Glutamatergic neuron (in vitro differentiated cells): Measurements from ENCODE around the gene CCDC88B. TPM values are rescaled to one million over a fixed set of nuclear protein-coding genes. Genes with fewer than 3 reads are reported as not detected.

Experiments
- DNase-seq: peaks from one replicate; pipeline ENCODE4 v3.0.0; 2022
- H3K27ac Mint-ChIP-seq: one replicate; pipeline ENCODE4 v1.8.0; 2020; ENCODE audit warnings: mild to moderate bottlenecking, mixed read lengths, inconsistent platforms; ENCODE audit not compliant: unreplicated experiment
- H3K27me3 Mint-ChIP-seq: one replicate; pipeline ENCODE4 v1.8.0; 2020; ENCODE audit warnings: mild to moderate bottlenecking, moderate library complexity, mixed read lengths, inconsistent platforms; ENCODE audit not compliant: unreplicated experiment
- H3K36me3 Mint-ChIP-seq: one replicate; pipeline ENCODE4 v1.8.0; 2020; ENCODE audit warnings: mild to moderate bottlenecking, mixed read lengths, inconsistent platforms; ENCODE audit not compliant: unreplicated experiment
- H3K4me1 Mint-ChIP-seq: one replicate; pipeline ENCODE4 v1.8.0; 2020; ENCODE audit warnings: mild to moderate bottlenecking, low read depth, mixed read lengths, inconsistent platforms; ENCODE audit not compliant: unreplicated experiment
- H3K4me3 Mint-ChIP-seq: one replicate; pipeline ENCODE4 v1.8.0; 2020; ENCODE audit warnings: mild to moderate bottlenecking, mixed read lengths, inconsistent platforms; ENCODE audit not compliant: unreplicated experiment
- H3K9me3 Mint-ChIP-seq: one replicate; pipeline ENCODE4 v1.8.0; 2020; ENCODE audit warnings: mild to moderate bottlenecking, moderate library complexity, mixed read lengths, inconsistent platforms; ENCODE audit not compliant: unreplicated experiment
- total RNA-seq: library from RNA; stranded (reverse); fragmentation: NEBNext Ultra II Directional; extraction: Animal tissue kit (Norgen Biotek cat#: 25700); gene quantifications from one replicate; pipeline ENCODE4 v1.2.1, GENCODE V29; 2021; ENCODE audit not compliant: unreplicated experiment
- TF ChIP-seq, protein P1 (sequence below): fragments of 200-600 bp; sonication (generic); IDR thresholded peaks from one replicate; pipeline ENCODE4 v1.5.0; 2021; ENCODE audit not compliant: partially characterized antibody, unreplicated experiment

Gene CCDC88B
- total RNA-seq, 1 donor from 2014 or later: 83.6 TPM

DNA sequence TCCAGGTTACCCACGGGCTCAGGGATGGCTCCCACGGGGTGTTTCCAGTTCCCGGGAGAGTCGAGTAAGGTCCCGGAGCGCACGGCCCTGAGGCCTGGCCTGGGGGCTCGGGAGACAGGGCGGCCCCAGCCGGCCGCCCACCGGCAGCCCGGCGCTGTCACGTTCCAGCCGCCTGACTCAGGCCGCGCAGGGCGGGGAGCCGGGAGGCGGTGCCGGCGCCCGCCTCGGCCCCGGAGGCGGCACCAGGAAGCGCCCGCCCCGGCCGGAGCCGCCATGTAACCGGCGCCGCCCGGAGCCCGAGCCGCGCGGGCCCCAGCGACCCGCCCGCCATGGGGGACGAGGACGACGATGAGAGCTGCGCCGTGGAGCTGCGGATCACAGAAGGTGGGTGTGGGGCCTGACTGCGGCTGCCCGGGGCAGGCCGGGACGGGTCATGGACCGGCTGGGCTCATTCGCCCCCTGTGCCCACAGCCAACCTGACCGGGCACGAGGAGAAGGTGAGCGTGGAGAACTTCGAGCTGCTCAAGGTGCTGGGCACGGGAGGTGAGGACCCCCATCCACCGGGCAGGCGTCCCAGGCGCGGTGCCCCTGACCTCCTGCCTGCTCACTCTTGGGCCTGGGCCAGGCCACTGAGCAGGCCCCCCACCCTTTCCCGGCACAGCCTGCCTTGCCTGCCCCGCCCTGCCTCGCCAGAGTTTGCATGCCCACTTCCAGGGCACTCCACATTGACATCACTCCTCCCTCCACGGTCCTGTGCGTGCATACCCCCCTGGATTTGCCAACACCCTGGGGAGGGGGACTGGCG, 19.1 kb downstream of the CCDC88B start, which contains the start of gene RPS6KA4:
TSS of gene RPS6KA4 (plus strand) at position 256 of the 805 bp plus-strand sequence. CDS start at position 330, 74 bp downstream.
- Mint-ChIP-seq H3K27ac (no peak within 1 kb of the TSS), H3K27me3 (peaks cover 11% of the 10 kb centered on the region), H3K4me3 (peak within 1 kb of the TSS; percentile 81), H3K9me3 (peaks cover 2% of the 10 kb centered on the region), H3K36me3 (no peaks in the 10 kb centered on the region), H3K4me1 (peaks cover 6% of the 10 kb centered on the region)
- no peak for DNase-seq
- TF ChIP-seq, protein P1, sequence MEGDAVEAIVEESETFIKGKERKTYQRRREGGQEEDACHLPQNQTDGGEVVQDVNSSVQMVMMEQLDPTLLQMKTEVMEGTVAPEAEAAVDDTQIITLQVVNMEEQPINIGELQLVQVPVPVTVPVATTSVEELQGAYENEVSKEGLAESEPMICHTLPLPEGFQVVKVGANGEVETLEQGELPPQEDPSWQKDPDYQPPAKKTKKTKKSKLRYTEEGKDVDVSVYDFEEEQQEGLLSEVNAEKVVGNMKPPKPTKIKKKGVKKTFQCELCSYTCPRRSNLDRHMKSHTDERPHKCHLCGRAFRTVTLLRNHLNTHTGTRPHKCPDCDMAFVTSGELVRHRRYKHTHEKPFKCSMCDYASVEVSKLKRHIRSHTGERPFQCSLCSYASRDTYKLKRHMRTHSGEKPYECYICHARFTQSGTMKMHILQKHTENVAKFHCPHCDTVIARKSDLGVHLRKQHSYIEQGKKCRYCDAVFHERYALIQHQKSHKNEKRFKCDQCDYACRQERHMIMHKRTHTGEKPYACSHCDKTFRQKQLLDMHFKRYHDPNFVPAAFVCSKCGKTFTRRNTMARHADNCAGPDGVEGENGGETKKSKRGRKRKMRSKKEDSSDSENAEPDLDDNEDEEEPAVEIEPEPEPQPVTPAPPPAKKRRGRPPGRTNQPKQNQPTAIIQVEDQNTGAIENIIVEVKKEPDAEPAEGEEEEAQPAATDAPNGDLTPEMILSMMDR: no peak

DNA sequence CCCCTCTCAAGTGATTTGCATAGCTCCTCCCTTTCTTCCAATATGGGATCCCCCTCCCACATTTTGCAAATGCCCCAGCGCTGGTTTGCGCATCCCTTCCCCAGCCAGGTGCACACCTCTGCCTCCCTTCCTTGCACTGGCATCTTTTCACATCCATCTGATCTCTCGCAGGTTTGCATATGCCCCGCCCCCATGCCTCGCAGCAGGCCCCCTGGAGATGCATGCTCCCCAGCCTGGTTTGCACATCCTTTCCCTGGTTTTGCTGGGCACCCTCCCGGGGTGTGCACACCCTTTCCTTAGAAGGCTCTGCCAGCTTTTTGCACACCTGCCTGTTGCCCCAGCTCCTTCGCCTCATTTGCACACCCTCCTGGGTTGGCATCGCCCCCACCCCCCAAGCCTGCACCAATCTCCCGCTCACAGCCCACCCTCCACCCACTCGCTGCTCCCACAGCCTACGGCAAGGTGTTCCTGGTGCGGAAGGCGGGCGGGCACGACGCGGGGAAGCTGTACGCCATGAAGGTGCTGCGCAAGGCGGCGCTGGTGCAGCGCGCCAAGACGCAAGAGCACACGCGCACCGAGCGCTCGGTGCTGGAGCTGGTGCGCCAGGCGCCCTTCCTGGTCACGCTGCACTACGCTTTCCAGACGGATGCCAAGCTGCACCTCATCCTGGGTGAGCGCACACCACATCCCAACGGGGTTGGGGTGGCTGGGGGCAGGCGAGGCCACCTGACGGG, 19.9 kb downstream of the CCDC88B start:
- no peak for DNase-seq
- Mint-ChIP-seq H3K9me3 (peaks cover 2% of the 10 kb centered on the region), H3K27ac (no peak overlapping the region), H3K27me3 (peaks cover 11% of the 10 kb centered on the region), H3K36me3 (no peaks in the 10 kb centered on the region), H3K4me1 (peaks cover 6% of the 10 kb centered on the region), H3K4me3 (peak overlapping the region; percentile 81)
- TF ChIP-seq, protein P1: no peak

DNA sequence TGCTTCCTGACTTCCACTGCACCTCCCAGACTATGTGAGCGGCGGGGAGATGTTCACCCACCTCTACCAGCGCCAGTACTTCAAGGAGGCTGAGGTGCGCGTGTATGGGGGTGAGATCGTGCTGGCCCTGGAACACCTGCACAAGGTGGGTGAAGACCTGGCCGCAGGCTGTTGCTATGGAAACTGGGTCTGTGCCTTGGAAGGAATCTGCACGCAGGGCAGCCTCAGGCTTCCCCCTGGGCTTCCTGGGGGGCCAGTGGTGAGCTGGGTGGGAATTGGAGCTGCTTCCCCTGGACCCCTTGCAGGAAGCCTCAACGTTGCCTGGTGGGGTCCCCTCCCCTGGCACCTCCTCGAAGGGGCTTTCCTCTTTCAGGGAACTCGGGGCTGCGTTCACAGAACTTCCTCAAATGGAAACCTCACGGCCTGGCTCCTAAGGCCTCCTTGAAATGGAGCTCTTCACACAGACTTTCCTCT, 20.5 kb downstream of the CCDC88B start:
- H3K9me3 Mint-ChIP-seq: peaks cover 2% of the 10 kb centered on the region
- H3K27ac Mint-ChIP-seq: no peak overlapping the region
- peaks cover 6% of the 10 kb centered on the region for H3K4me1 Mint-ChIP-seq
- TF ChIP-seq, protein P1: no peak
- H3K4me3 Mint-ChIP-seq: no peak overlapping the region
- DNase-seq: no peak
- no peaks in the 10 kb centered on the region for H3K36me3 Mint-ChIP-seq
- peaks cover 11% of the 10 kb centered on the region for H3K27me3 Mint-ChIP-seq

DNA sequence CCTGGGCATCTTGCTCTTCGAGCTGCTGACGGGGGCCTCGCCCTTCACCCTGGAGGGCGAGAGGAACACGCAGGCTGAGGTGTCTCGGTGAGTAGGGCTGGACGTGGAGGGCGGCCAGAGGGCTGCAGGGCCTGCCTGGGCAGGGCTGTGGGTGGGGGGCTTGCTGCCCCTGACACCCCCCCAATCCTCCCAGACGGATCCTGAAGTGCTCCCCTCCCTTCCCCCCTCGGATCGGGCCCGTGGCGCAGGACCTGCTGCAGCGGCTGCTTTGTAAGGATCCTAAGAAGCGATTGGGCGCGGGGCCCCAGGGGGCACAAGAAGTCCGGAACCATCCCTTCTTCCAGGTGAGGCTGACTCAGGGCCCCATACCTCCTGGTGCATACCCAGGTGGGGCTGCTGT, 21.7 kb downstream of the CCDC88B start:
- DNase-seq: no peak
- Mint-ChIP-seq H3K9me3 (peaks cover 1% of the 10 kb centered on the region), H3K27ac (no peak overlapping the region)

More for the DNA sequence above, 21.7 kb downstream of the CCDC88B start:
- TF ChIP-seq, protein P1: no peak
- no peak overlapping the region for H3K4me3 Mint-ChIP-seq
- peaks cover 3% of the 10 kb centered on the region for H3K4me1 Mint-ChIP-seq
- H3K27me3 Mint-ChIP-seq: peaks cover 10% of the 10 kb centered on the region
- peaks cover 3% of the 10 kb centered on the region for H3K36me3 Mint-ChIP-seq
